Hepatocyte (in vitro differentiated cells): ENCODE measurements around the gene WAPL.

Experiments
- EZH2 ChIP-seq: fragments of 200-600 bp; sonication (generic); IDR thresholded peaks from 2 replicates; pipeline ENCODE4 v1.6.1; 2016; ENCODE audit warnings: antibody characterized with exemption, mild to moderate bottlenecking, borderline replicate concordance
- EZH2phosphoT487 ChIP-seq: fragments of 200-600 bp; sonication (generic); IDR thresholded peaks from one replicate; pipeline ENCODE4 v1.6.1; 2018; ENCODE audit warnings: antibody characterized with exemption, mild to moderate bottlenecking, low read depth, moderate library complexity; ENCODE audit not compliant: unreplicated experiment, severe bottlenecking
- TF ChIP-seq, protein P1 (sequence below): fragments of 200-600 bp; sonication (generic); IDR thresholded peaks from 2 replicates; pipeline ENCODE4 v1.5.1; 2016; ENCODE audit warnings: antibody characterized with exemption, mild to moderate bottlenecking; ENCODE audit not compliant: poor library complexity

DNA sequence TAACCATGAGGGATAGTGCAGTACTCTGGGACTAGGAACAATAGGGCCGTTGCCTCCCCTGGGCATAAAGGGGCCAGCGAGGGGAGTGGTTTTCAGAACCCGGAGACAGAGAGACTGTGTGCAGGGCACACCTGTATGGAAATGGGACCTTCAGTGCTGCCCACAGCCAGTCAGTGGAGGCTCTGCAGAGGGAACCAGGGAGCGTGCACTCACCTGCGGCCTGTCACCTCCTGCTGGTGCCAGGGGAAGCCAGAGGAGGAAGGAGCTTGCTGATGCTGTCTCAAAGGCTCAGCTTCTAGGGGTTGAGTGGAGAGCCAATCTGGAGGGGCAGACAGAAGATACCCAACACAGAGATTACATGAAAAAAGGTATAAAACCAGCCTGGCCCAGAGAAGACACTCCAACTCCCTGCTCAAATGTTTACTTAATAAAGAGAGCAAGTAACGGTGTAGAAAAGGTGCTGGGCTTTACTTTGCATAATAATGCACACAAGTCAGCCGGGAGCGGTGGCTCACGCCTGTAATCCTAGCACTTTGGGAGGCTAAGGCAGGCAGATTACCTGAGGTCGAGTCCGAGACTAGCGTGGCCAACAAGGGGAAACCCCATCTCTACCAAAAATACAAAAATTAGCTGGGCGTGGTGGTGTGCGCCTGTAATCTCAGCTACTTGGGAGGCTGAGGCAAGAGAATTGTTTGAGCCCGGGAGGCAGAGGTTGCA lies 35.5 kb upstream of the WAPL start:
- no peak for TF ChIP-seq EZH2
- TF ChIP-seq, protein P1, sequence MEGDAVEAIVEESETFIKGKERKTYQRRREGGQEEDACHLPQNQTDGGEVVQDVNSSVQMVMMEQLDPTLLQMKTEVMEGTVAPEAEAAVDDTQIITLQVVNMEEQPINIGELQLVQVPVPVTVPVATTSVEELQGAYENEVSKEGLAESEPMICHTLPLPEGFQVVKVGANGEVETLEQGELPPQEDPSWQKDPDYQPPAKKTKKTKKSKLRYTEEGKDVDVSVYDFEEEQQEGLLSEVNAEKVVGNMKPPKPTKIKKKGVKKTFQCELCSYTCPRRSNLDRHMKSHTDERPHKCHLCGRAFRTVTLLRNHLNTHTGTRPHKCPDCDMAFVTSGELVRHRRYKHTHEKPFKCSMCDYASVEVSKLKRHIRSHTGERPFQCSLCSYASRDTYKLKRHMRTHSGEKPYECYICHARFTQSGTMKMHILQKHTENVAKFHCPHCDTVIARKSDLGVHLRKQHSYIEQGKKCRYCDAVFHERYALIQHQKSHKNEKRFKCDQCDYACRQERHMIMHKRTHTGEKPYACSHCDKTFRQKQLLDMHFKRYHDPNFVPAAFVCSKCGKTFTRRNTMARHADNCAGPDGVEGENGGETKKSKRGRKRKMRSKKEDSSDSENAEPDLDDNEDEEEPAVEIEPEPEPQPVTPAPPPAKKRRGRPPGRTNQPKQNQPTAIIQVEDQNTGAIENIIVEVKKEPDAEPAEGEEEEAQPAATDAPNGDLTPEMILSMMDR: no peak
- no peak for TF ChIP-seq EZH2phosphoT487
